H1 (cell line): ENCODE results near the gene ADGRG7. TPM values are rescaled to one million over a fixed set of nuclear protein-coding genes. Genes with fewer than 3 reads are reported as not detected.

Source experiments
- CTCF ChIA-PET: fragments of 300-600 bp; sonication (Branson Sonifier 250); formaldehyde crosslinking; loops from one replicate; lab custom pipeline; 2021; ENCODE audit not compliant: partially characterized antibody; lab: Charles Lee
- POLR2A ChIA-PET: fragments of 300-600 bp; sonication (Branson Sonifier 250); formaldehyde crosslinking; loops from one replicate; lab custom pipeline; 2021; ENCODE audit warnings: inconsistent platforms; ENCODE audit not compliant: partially characterized antibody; lab: Charles Lee
- DNase-seq, 2 experiments: peaks; one replicate each; pipeline versions ENCODE4 v3.0.0 to v3.0.0-alpha.2; 2010 to 2022; ENCODE audit warnings: low spot score in 2 of 2, low read depth in 1 of 2, mixed read lengths in 1 of 2
- FAIRE-seq: peaks from 2 replicates; lab custom pipeline; 2011; peaks lifted over from hg19 to GRCh38; lab: Jason Lieb, UNC
- H2AFZ ChIP-seq: 2 replicates; pipeline ENCODE4 v1.8.1; 2012; ENCODE audit warnings: low read length, inconsistent platforms
- H2AK5ac ChIP-seq: 2 replicates; pipeline ENCODE4 v1.6.1; 2013; ENCODE audit warnings: low read depth, low read length
- H2BK120ac ChIP-seq: replicated peaks from 2 replicates; pipeline ENCODE3; 2013; ENCODE audit warnings: low read depth, low read length, inconsistent platforms
- H2BK12ac ChIP-seq: 2 replicates; pipeline ENCODE4 v1.6.1; 2013; ENCODE audit warnings: low read depth, low read length
- H2BK15ac ChIP-seq: 2 replicates; pipeline ENCODE4 v1.6.1; 2013; ENCODE audit warnings: low read length
- H2BK20ac ChIP-seq: 2 replicates; pipeline ENCODE4 v1.6.1; 2013; ENCODE audit warnings: low read length
- H2BK5ac ChIP-seq: 2 replicates; pipeline ENCODE4 v1.6.1; 2013; ENCODE audit warnings: low read depth, low read length
- H3K14ac ChIP-seq: 2 replicates; pipeline ENCODE4 v1.6.1; 2013; ENCODE audit warnings: inconsistent platforms; ENCODE audit not compliant: insufficient read length
- H3K18ac ChIP-seq: 2 replicates; pipeline ENCODE4 v1.6.1; 2013; ENCODE audit warnings: low read length; ENCODE audit errors: extremely low read depth
- H3K23ac ChIP-seq: 2 replicates; pipeline ENCODE4 v1.6.1; 2013; ENCODE audit warnings: inconsistent platforms; ENCODE audit not compliant: insufficient read length
- H3K23me2 ChIP-seq: 2 replicates; pipeline ENCODE4 v1.6.1; 2013; ENCODE audit warnings: low read depth, low read length
- H3K27ac ChIP-seq: 2 replicates; pipeline ENCODE4 v1.6.1; 2011; ENCODE audit warnings: low read depth, low read length, inconsistent platforms
- H3K27me3 ChIP-seq, 4 experiments: replicated peaks in 1 of 4; 1 replicate in 1 of 4; 2 replicates in 3 of 4; pipeline versions ENCODE4 v1.6.1 to v1.8.1; 2011 to 2013; ENCODE audit warnings: low read length in 3 of 4, mild to moderate bottlenecking in 3 of 4, inconsistent platforms in 2 of 4, mixed read lengths in 2 of 4, moderate library complexity in 1 of 4; ENCODE audit not compliant: control insufficient read depth in 3 of 4, insufficient read depth in 3 of 4; ENCODE audit errors: extremely low read depth in 1 of 4
- H3K36me3 ChIP-seq, 4 experiments: 2 replicates each; pipeline versions ENCODE4 v1.6.1 to v1.8.1; 2011 to 2013; ENCODE audit warnings: mild to moderate bottlenecking in 4 of 4, low read length in 3 of 4, moderate library complexity in 2 of 4, control low read depth in 1 of 4, inconsistent platforms in 1 of 4; ENCODE audit not compliant: insufficient read depth in 4 of 4, control insufficient read depth in 2 of 4
- H3K4ac ChIP-seq: replicated peaks from 2 replicates; pipeline ENCODE3; 2013; ENCODE audit warnings: low read length, low read depth, mixed read lengths, inconsistent platforms; ENCODE audit not compliant: insufficient read length
- H3K4me1 ChIP-seq, 4 experiments: replicated peaks in 1 of 4; 1 replicate in 1 of 4; 2 replicates in 3 of 4; pipeline versions ENCODE4 v1.6.1 to v1.8.1; 2011 to 2013; ENCODE audit warnings: low read length in 3 of 4, inconsistent platforms in 2 of 4, mixed read lengths in 1 of 4; ENCODE audit not compliant: insufficient read depth in 4 of 4, control insufficient read depth in 3 of 4
- H3K4me2 ChIP-seq, 2 experiments: 2 replicates each; pipeline versions ENCODE4 v1.6.1 to v1.8.1; 2011 to 2013; ENCODE audit warnings: low read depth in 2 of 2, low read length in 2 of 2, control low read depth in 1 of 2, inconsistent platforms in 1 of 2, mild to moderate bottlenecking in 1 of 2; ENCODE audit not compliant: insufficient read depth in 1 of 2
- H3K4me3 ChIP-seq, 4 experiments: fragments of 200-600, 300-600 bp in 1 of 4; sonication (generic), shearing (Covaris generic), sonication (Bioruptor Twin) in 1 of 4; 2 replicates each; pipeline versions ENCODE4 v1.5.1 to v1.8.1; 2011 to 2016; ENCODE audit warnings: low read length in 4 of 4, low read depth in 3 of 4, control low read depth in 2 of 4, inconsistent platforms in 2 of 4, mild to moderate bottlenecking in 2 of 4, mixed read lengths in 1 of 4, moderate library complexity in 1 of 4; ENCODE audit not compliant: insufficient read depth in 2 of 4; ENCODE audit errors: extremely low read depth in 1 of 4
- H3K56ac ChIP-seq: replicated peaks from 2 replicates; pipeline ENCODE3; 2013; ENCODE audit warnings: low read depth, mild to moderate bottlenecking, mixed read lengths, low read length, inconsistent platforms; ENCODE audit not compliant: insufficient read length
- H3K79me1 ChIP-seq: 2 replicates; pipeline ENCODE4 v1.6.1; 2013; ENCODE audit warnings: low read depth, low read length, control low read depth
- H3K79me2 ChIP-seq, 2 experiments: 2 replicates each; pipeline versions ENCODE4 v1.6.1 to v1.8.1; 2012 to 2013; ENCODE audit warnings: low read length in 2 of 2, mild to moderate bottlenecking in 2 of 2, inconsistent platforms in 1 of 2; ENCODE audit not compliant: insufficient read depth in 2 of 2, control insufficient read depth in 1 of 2
- H3K9ac ChIP-seq, 4 experiments: replicated peaks in 1 of 4; 1 replicate in 1 of 4; 2 replicates in 3 of 4; pipeline versions ENCODE4 v1.6.1 to v1.8.1; 2011 to 2013; ENCODE audit warnings: low read depth in 3 of 4, low read length in 3 of 4, control low read depth in 2 of 4, mild to moderate bottlenecking in 2 of 4, moderate library complexity in 2 of 4, inconsistent platforms in 1 of 4; ENCODE audit errors: extremely low read depth in 1 of 4
- H3K9me3 ChIP-seq, 2 experiments: 2 replicates each; pipeline versions ENCODE4 v1.6.1 to v1.8.1; 2012 to 2013; ENCODE audit warnings: mild to moderate bottlenecking in 2 of 2, moderate library complexity in 2 of 2, control low read depth in 1 of 2, inconsistent platforms in 1 of 2, low read depth in 1 of 2, low read length in 1 of 2, mixed read lengths in 1 of 2; ENCODE audit not compliant: insufficient read depth in 2 of 2
- H4K20me1 ChIP-seq, 2 experiments: replicated peaks in 1 of 2; 2 replicates each; pipeline versions ENCODE3 to v1.8.1; 2011 to 2013; ENCODE audit warnings: inconsistent platforms in 2 of 2, low read length in 2 of 2, mild to moderate bottlenecking in 1 of 2; ENCODE audit not compliant: insufficient read depth in 2 of 2, control insufficient read depth in 1 of 2
- H4K5ac ChIP-seq: 2 replicates; pipeline ENCODE4 v1.6.1; 2013; ENCODE audit warnings: low read length, low read depth, mixed read lengths, inconsistent platforms; ENCODE audit not compliant: insufficient read length
- H4K8ac ChIP-seq: 2 replicates; pipeline ENCODE4 v1.8.0; 2013; ENCODE audit warnings: mild to moderate bottlenecking, moderate library complexity, low read length, inconsistent platforms; ENCODE audit not compliant: insufficient read depth; ENCODE audit errors: extremely low read depth
- H4K91ac ChIP-seq: replicated peaks from 2 replicates; pipeline ENCODE3; 2013; ENCODE audit warnings: low read length, mixed read lengths, inconsistent platforms; ENCODE audit not compliant: insufficient read length
- ASH2L ChIP-seq: fragments of 200-600, 300-600 bp; sonication (generic); IDR thresholded peaks from one replicate; pipeline ENCODE4 v1.7.1; 2017; ENCODE audit warnings: low read length
- CHD1 ChIP-seq: IDR thresholded peaks from 2 replicates; pipeline ENCODE4 v1.6.1; 2012; ENCODE audit warnings: low read depth, low read length, improper control_type of control experiment
- HDAC2 ChIP-seq, 2 experiments: fragments of 300-600 bp in 1 of 2; sonication (generic) in 1 of 2; IDR thresholded peaks; 2 replicates each; pipeline ENCODE4 v1.6.1; 2011 to 2012; ENCODE audit warnings: low read depth in 2 of 2, low read length in 2 of 2, mild to moderate bottlenecking in 2 of 2, moderate library complexity in 2 of 2, borderline replicate concordance in 1 of 2, inconsistent platforms in 1 of 2
- JUN ChIP-seq: IDR thresholded peaks from 2 replicates; pipeline ENCODE4 v1.6.1; 2011; ENCODE audit warnings: low read depth, mild to moderate bottlenecking, improper control_type of control experiment, low read length
- PHF8 ChIP-seq: fragments of 200-600 bp; sonication (generic); conservative IDR thresholded peaks from 2 replicates; pipeline ENCODE4 v1.7.1; 2012; ENCODE audit warnings: low read depth, mild to moderate bottlenecking, inconsistent platforms, low read length, moderate library complexity
- POLR2A ChIP-seq, 2 experiments: IDR thresholded peaks; 1 replicate in 1 of 2; 2 replicates in 1 of 2; pipeline ENCODE4 v1.6.1; 2011; ENCODE audit warnings: low read depth in 2 of 2, low read length in 2 of 2, mild to moderate bottlenecking in 2 of 2; ENCODE audit errors: control extremely low read depth in 1 of 2
- POLR2AphosphoS5 ChIP-seq: IDR thresholded peaks from 2 replicates; pipeline ENCODE4 v1.6.1; 2011; ENCODE audit warnings: low read depth, low read length
- RFX5 ChIP-seq: IDR thresholded peaks from 2 replicates; pipeline ENCODE4 v1.6.1; 2011; ENCODE audit warnings: low read depth, low read length, improper control_type of control experiment, borderline replicate concordance
- SP1 ChIP-seq: IDR thresholded peaks from 2 replicates; pipeline ENCODE4 v1.6.1; 2011; ENCODE audit warnings: low read depth, low read length
- SRF ChIP-seq: IDR thresholded peaks from 2 replicates; pipeline ENCODE4 v1.6.1; 2011; ENCODE audit warnings: mild to moderate bottlenecking, low read depth, low read length, moderate library complexity
- TAF7 ChIP-seq: optimal IDR thresholded peaks from 2 replicates; pipeline ENCODE3; 2011; ENCODE audit warnings: low read depth, mild to moderate bottlenecking, inconsistent platforms, low read length, moderate library complexity, borderline replicate concordance
- TCF12 ChIP-seq: IDR thresholded peaks from 2 replicates; pipeline ENCODE4 v1.6.1; 2011; ENCODE audit warnings: low read depth, mild to moderate bottlenecking, low read length
- WGBS, 2 experiments: shearing (Covaris generic) in 1 of 2; methylation state at CpG; one replicate each; pipeline versions ENCODE4 v1.1.6 to v1.1.7; 2013 to 2015; ENCODE audit warnings: low lambda C conversion rate in 2 of 2, mixed read lengths in 2 of 2, inconsistent platforms in 1 of 2, low coverage in 1 of 2, missing lambda C conversion rate in 1 of 2; ENCODE audit not compliant: insufficient replicate concordance in 2 of 2, insufficient coverage in 1 of 2, insufficient read length in 1 of 2; ENCODE audit errors: extremely low coverage in 1 of 2, missing lambda C conversion rate in 1 of 2; 5-methylcytosine and 5-hydroxymethylcytosine counted together
- polyA plus RNA-seq, 7 experiments: library from polyadenylated mRNA; depleted of rRNA in 3 of 7; stranded (reverse) in 5 of 7; unstranded in 2 of 7; fragments of >200 nt in 5 of 7; fragments of 200-250 nt in 2 of 7; gene quantifications; 1 replicate in 5 of 7; 2 replicates in 1 of 7; 4 replicates in 1 of 7; pipeline versions ENCODE4 v1.2.1 to v1.2.3, GENCODE V29; 2011 to 2013; ENCODE audit warnings: missing spikeins in 2 of 7, mixed read lengths in 2 of 7
- total RNA-seq: library from RNA; stranded (reverse); fragmentation: NEBNext Ultra II Directional; extraction: Animal tissue kit (Norgen Biotek cat#: 25700); gene quantifications from 2 replicates; pipeline ENCODE4 v1.2.1, GENCODE V29; 2021
- TF ChIP-seq, protein P1 (sequence below): IDR thresholded peaks from 2 replicates; pipeline ENCODE4 v1.6.1; 2011; ENCODE audit warnings: low read length, improper control_type of control experiment
- TF ChIP-seq, protein P2 (sequence below): IDR thresholded peaks from 2 replicates; pipeline ENCODE4 v1.6.1; 2012; ENCODE audit warnings: inconsistent platforms

The ADGRG7 gene
- total and polyA plus RNA-seq, 2 of the 8 experiments (the other 6 are each of a cell fraction or from before 2014, with no cell fraction given), result not detected

DNA sequence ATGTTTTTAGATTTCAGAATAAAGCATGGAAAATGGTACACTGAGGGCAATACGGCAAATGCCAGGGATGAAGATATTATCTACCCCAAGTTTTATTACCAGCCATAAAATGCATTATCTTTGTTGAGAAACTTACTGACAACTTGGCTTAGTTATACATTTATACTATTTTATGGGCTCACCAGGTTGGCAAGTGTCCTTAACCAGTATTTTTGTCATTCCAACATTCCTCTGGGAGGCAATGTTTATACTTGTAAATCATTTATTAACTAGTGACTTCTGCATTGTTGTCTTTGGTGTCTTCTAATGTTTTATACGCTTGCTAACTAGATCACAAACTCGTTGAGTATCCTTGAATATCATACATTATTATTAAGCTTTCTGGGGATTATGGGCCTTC lies 18.0 kb upstream of the ADGRG7 start:
- Histone ChIP-seq H3K79me1 (no peaks in the 10 kb centered on the region), H4K20me1 (no peaks in the 10 kb centered on the region), H2AK5ac (no peak overlapping the region), H3K36me3 (no peaks in the 10 kb centered on the region), H3K56ac (no peak overlapping the region), H3K4ac (no peak overlapping the region), H4K5ac (no peak overlapping the region), H2BK15ac (no peak overlapping the region), H3K23me2 (no peaks in the 10 kb centered on the region), H4K91ac (no peak overlapping the region), H3K23ac (no peak overlapping the region), H3K18ac (no peak overlapping the region), H2AFZ (no peak overlapping the region), H2BK120ac (no peak overlapping the region), H3K4me3 (no peak overlapping the region), H3K79me2 (no peaks in the 10 kb centered on the region), H3K27ac (no peak overlapping the region), H3K14ac (no peak overlapping the region), H3K9ac (no peak overlapping the region), H2BK12ac (no peak overlapping the region), H3K4me2 (no peak overlapping the region), H2BK20ac (no peak overlapping the region), H2BK5ac (no peak overlapping the region), H3K4me1 (peaks cover 0 to 3% (median 0%) of the 10 kb centered on the region in 4 experiments; a peak in 1 of 7 replicates), H4K8ac (no peak overlapping the region), H3K9me3 (peaks cover 0 to under 1% of the 10 kb centered on the region in 2 experiments; a peak in 2 of 4 replicates), H3K27me3 (peaks cover 0 to 1% (median 0%) of the 10 kb centered on the region in 4 experiments; a peak in 1 of 7 replicates)
- ChIA-PET CTCF (interaction anchor here (0.6 to 9.8 kb wide), 21 partner anchors 10 to 1111 kb away, joined by 3 to 229 read pairs (median 3); no protein-coding TSS in a partner anchor), POLR2A (no interaction called here)
- DNase-seq (no peak), FAIRE-seq (no peak)
- 87% methylated on average over 3 of the region's 3 CpGs; no CpG with 5 or more reads in 1 of the 2 experiments for WGBS, 2 experiments
- TF ChIP-seq POLR2A (IDR thresholded peaks at IDR 0.05; ENCODE audit: control extremely low read depth in 1 of 2, low read depth in 2 of 2, low read length in 2 of 2) (no peak), ASH2L (no peak), POLR2AphosphoS5 (no peak), HDAC2 (IDR thresholded peaks at IDR 0.05; ENCODE audit: borderline replicate concordance in 1 of 2, low read depth in 2 of 2, low read length in 2 of 2) (no peak), PHF8 (no peak), RFX5 (no peak), JUN (no peak), TAF7 (no peak), CHD1 (no peak), TCF12 (no peak), SRF (no peak), SP1 (no peak)
- TF ChIP-seq, protein P1, sequence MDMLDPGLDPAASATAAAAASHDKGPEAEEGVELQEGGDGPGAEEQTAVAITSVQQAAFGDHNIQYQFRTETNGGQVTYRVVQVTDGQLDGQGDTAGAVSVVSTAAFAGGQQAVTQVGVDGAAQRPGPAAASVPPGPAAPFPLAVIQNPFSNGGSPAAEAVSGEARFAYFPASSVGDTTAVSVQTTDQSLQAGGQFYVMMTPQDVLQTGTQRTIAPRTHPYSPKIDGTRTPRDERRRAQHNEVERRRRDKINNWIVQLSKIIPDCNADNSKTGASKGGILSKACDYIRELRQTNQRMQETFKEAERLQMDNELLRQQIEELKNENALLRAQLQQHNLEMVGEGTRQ, result no peak
- TF ChIP-seq, protein P2, sequence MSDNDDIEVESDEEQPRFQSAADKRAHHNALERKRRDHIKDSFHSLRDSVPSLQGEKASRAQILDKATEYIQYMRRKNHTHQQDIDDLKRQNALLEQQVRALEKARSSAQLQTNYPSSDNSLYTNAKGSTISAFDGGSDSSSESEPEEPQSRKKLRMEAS, result no peak
